Hepatocyte (in vitro differentiated cells): ENCODE results near the gene DSCAM. TPM values are rescaled to one million over a fixed set of nuclear protein-coding genes. Genes with fewer than 3 reads are reported as not detected.
"Not testable (repeated sequence)": the region's sequence is repeated elsewhere in the genome, so short reads cannot be mapped to it uniquely, and the experiment has no call there.

Experiments used
- DNase-seq: peaks from one replicate; pipeline ENCODE4 v3.0.0-alpha.2; 2016; ENCODE audit warnings: low spot score
- H2AFZ ChIP-seq: fragments of 200-600 bp; sonication (generic); 2 replicates; pipeline ENCODE4 v1.6.0; 2016; ENCODE audit warnings: antibody characterized with exemption, mild to moderate bottlenecking
- H3K27ac ChIP-seq: fragments of 200-600 bp; sonication (generic); 2 replicates; pipeline ENCODE4 v1.5.1; 2016; ENCODE audit warnings: mild to moderate bottlenecking
- H3K27me3 ChIP-seq: fragments of 200-600 bp; sonication (generic); 2 replicates; pipeline ENCODE4 v1.6.1; 2016
- H3K36me3 ChIP-seq: fragments of 200-600 bp; sonication (generic); replicated peaks from 2 replicates; pipeline ENCODE4 v1.5.1; 2016; ENCODE audit warnings: low read depth; ENCODE audit not compliant: insufficient read depth
- H3K4me1 ChIP-seq: fragments of 200-600 bp; sonication (generic); 2 replicates; pipeline ENCODE4 v1.5.1; 2016; ENCODE audit warnings: mild to moderate bottlenecking, moderate library complexity; ENCODE audit not compliant: insufficient read depth
- H3K4me2 ChIP-seq: fragments of 200-600 bp; sonication (generic); 2 replicates; pipeline ENCODE4 v1.6.0; 2016
- H3K4me3 ChIP-seq: fragments of 200-600 bp; sonication (generic); 2 replicates; pipeline ENCODE4 v1.5.1; 2016; ENCODE audit warnings: mild to moderate bottlenecking
- H3K79me2 ChIP-seq: fragments of 200-600 bp; sonication (generic); 2 replicates; pipeline ENCODE4 v1.6.0; 2017; ENCODE audit warnings: mild to moderate bottlenecking
- H3K9me2 ChIP-seq: fragments of 200-600 bp; sonication (generic); replicated peaks from 2 replicates; pipeline ENCODE4 v1.6.0; 2017; ENCODE audit warnings: mild to moderate bottlenecking; ENCODE audit not compliant: insufficient read depth
- H3K9me3 ChIP-seq: fragments of 200-600 bp; sonication (generic); 2 replicates; pipeline ENCODE4 v1.5.1; 2016; ENCODE audit warnings: low read depth, mild to moderate bottlenecking
- H4K20me1 ChIP-seq: fragments of 200-600 bp; sonication (generic); 2 replicates; pipeline ENCODE4 v1.6.0; 2016; ENCODE audit warnings: mild to moderate bottlenecking; ENCODE audit not compliant: insufficient read depth, poor library complexity, severe bottlenecking
- EZH2 ChIP-seq: fragments of 200-600 bp; sonication (generic); IDR thresholded peaks from 2 replicates; pipeline ENCODE4 v1.6.1; 2016; ENCODE audit warnings: antibody characterized with exemption, mild to moderate bottlenecking, borderline replicate concordance
- EZH2phosphoT487 ChIP-seq: fragments of 200-600 bp; sonication (generic); IDR thresholded peaks from one replicate; pipeline ENCODE4 v1.6.1; 2018; ENCODE audit warnings: antibody characterized with exemption, mild to moderate bottlenecking, low read depth, moderate library complexity; ENCODE audit not compliant: unreplicated experiment, severe bottlenecking
- WGBS: methylation state at CpG from one replicate; pipeline ENCODE4 v1.1.6; 2016; ENCODE audit warnings: low lambda C conversion rate; ENCODE audit errors: missing lambda C conversion rate; 5-methylcytosine and 5-hydroxymethylcytosine counted together
- polyA plus RNA-seq: library from polyadenylated mRNA; unstranded; fragments of >200 nt; fragmentation: Nextera tagmentation; extraction: Ambion mirVana; gene quantifications from 2 replicates; pipeline ENCODE4 v1.2.1, GENCODE V29; 2016
- total RNA-seq: library from RNA; depleted of rRNA; stranded (reverse); fragments of >200 nt; gene quantifications from 2 replicates; pipeline ENCODE4 v1.2.3, GENCODE V29; 2014
- TF ChIP-seq, protein P1 (sequence below): fragments of 200-600 bp; sonication (generic); IDR thresholded peaks from 2 replicates; pipeline ENCODE4 v1.5.1; 2016; ENCODE audit warnings: antibody characterized with exemption, mild to moderate bottlenecking; ENCODE audit not compliant: poor library complexity

The DSCAM gene
- total and polyA plus RNA-seq, 2 experiments from 2014 or later, result 0.33 TPM; not detected in 1

DNA sequence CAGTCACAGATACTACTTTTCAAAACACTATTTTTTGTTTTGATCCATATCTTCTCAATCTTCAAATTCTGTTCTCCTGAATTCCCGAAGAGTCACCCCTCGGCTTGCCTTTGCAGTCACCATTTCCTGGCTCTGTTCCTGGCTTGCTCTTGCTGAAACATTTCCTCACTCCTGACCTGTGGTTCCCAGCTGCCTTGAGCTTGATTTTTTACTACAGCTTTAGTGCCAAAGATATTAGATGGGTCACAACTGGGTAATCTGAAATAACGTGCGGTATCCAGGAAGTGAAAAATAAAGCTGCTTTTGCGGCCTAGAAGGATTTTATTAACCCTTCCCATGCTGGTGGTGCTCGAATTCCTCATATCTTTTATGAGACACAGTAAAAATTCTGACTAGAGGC lies 660.9 kb downstream of the DSCAM start:
- Histone ChIP-seq H3K27me3 (peaks cover 7% of the 10 kb centered on the region), H3K4me2 (no peak overlapping the region), H3K79me2 (no peaks in the 10 kb centered on the region), H3K27ac (no peak overlapping the region), H2AFZ (no peak overlapping the region), H4K20me1 (no peaks in the 10 kb centered on the region), H3K4me3 (no peak overlapping the region), H3K9me2 (no peaks in the 10 kb centered on the region), H3K36me3 (no peaks in the 10 kb centered on the region), H3K9me3 (no peaks in the 10 kb centered on the region), H3K4me1 (peaks cover 2% of the 10 kb centered on the region)
- no peak for DNase-seq
- TF ChIP-seq EZH2 (no peak), EZH2phosphoT487 (no peak)
- TF ChIP-seq, protein P1, sequence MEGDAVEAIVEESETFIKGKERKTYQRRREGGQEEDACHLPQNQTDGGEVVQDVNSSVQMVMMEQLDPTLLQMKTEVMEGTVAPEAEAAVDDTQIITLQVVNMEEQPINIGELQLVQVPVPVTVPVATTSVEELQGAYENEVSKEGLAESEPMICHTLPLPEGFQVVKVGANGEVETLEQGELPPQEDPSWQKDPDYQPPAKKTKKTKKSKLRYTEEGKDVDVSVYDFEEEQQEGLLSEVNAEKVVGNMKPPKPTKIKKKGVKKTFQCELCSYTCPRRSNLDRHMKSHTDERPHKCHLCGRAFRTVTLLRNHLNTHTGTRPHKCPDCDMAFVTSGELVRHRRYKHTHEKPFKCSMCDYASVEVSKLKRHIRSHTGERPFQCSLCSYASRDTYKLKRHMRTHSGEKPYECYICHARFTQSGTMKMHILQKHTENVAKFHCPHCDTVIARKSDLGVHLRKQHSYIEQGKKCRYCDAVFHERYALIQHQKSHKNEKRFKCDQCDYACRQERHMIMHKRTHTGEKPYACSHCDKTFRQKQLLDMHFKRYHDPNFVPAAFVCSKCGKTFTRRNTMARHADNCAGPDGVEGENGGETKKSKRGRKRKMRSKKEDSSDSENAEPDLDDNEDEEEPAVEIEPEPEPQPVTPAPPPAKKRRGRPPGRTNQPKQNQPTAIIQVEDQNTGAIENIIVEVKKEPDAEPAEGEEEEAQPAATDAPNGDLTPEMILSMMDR, result no peak
- WGBS, result 46% methylated on average over 6 of the region's 6 CpGs

DNA sequence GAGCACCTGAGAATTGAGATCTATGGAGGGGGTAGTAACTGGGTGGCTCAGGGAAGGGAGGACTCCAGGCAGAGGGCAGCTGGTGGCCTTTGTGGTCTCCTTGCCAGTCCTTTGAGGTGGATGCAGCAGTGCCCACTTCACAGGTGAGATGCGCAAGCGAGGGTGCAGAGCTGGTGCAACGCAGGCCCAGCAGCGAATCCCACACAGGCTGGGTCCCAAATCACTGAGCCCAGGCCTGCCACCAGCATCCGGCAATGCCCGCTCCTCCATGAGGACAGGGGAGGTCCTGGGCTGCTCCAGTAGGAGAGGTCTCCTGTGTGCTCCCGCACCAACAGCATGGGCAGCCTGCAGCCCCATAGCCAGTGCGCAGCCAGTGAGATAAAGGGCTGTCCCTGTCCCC lies 661.8 kb downstream of the DSCAM start:
- Histone ChIP-seq H3K9me3 (no peaks in the 10 kb centered on the region), H3K36me3 (no peaks in the 10 kb centered on the region), H4K20me1 (no peaks in the 10 kb centered on the region), H3K4me3 (no peak overlapping the region), H3K27me3 (peaks cover 7% of the 10 kb centered on the region), H3K4me1 (peaks cover 2% of the 10 kb centered on the region), H3K9me2 (no peaks in the 10 kb centered on the region), H3K27ac (no peak overlapping the region), H3K79me2 (no peaks in the 10 kb centered on the region), H2AFZ (no peak overlapping the region), H3K4me2 (no peak overlapping the region)
- no peak for DNase-seq
- TF ChIP-seq EZH2phosphoT487 (no peak), EZH2 (no peak)
- TF ChIP-seq, protein P1, result no peak
- 91% methylated on average over 8 of the region's 8 CpGs for WGBS

DNA sequence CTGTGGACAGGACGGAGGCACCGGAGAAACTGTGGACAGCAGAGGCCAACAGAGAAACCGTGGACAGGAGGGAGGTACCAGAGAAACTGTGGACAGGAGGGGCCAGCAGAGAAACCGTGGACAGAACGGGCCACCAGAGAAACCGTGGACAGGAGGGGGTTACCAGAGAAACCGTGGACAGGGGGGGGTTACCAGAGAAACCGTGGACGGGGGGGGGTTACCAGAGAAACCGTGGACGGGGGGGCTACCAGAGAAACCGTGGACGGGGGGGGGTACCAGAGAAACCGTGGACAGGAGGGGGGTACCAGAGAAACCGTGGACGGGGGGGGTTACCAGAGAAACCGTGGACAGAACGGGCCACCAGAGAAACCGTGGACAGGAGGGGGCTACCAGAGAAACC lies 664.5 kb downstream of the DSCAM start:
- H3K36me3 ChIP-seq, H3K9me3 ChIP-seq, H3K27ac ChIP-seq, DNase-seq, H3K79me2 ChIP-seq, H4K20me1 ChIP-seq, H2AFZ ChIP-seq, H3K9me2 ChIP-seq, H3K27me3 ChIP-seq, H3K4me3 ChIP-seq, H3K4me2 ChIP-seq, H3K4me1 ChIP-seq: not testable (repeated sequence)
- WGBS, result 96% methylated on average over 9 of the region's 19 CpGs

DNA sequence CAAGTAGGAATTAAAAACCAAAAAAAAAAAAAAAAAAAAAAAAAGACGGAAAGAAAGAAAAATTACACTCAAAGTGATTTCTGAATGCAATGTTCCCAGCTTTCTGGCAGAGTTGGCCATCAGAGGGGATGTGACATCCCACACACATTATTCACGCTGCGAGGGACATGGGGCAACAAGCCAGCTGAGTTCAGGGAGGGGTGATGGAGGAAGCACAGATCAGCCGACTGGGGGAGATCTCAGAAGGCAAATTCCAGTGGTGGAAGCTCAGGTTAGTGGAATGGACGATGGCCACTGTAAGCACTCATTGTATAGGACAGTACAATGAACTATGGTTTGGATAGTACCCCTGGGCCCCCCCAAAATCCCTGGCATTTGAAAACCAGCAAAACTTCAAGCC lies 667.8 kb downstream of the DSCAM start:
- Histone ChIP-seq H3K9me2 (no peaks in the 10 kb centered on the region), H3K27ac (no peak overlapping the region), H3K9me3 (no peaks in the 10 kb centered on the region), H3K36me3 (no peaks in the 10 kb centered on the region), H3K4me3 (no peak overlapping the region), H3K79me2 (no peaks in the 10 kb centered on the region), H3K27me3 (no peaks in the 10 kb centered on the region), H2AFZ (no peak overlapping the region), H3K4me2 (no peak overlapping the region), H4K20me1 (no peaks in the 10 kb centered on the region), H3K4me1 (no peaks in the 10 kb centered on the region)
- TF ChIP-seq, protein P1, result no peak
- TF ChIP-seq EZH2, result no peak
- TF ChIP-seq EZH2phosphoT487, result no peak
- WGBS, result 89% methylated on average over 5 of the region's 5 CpGs
- no peak for DNase-seq
